Gastrocnemius medialis (tissue), 4 donors: Measurements from ENCODE around the gene FNBP1L. TPM values are rescaled to one million over a fixed set of nuclear protein-coding genes. Genes with fewer than 3 reads are reported as not detected.
"Not testable (repeated sequence)": the region's sequence is repeated elsewhere in the genome, so short reads cannot be mapped to it uniquely, and the experiment has no call there.

Experiments used
- ATAC-seq, 2 donors: fragments of 150-250 bp; one replicate each; pipeline ENCODE4 v1.9.1; 2016
- DNase-seq, 2 donors: peaks; one replicate each; pipeline ENCODE4 v3.0.0-alpha.2; 2019
- H3K27ac ChIP-seq, 4 donors: fragments of 200-600 bp; sonication (generic); 1 replicate in 1 of 4; 2 replicates in 3 of 4; pipeline ENCODE4 v1.5.1; 2016 to 2018; ENCODE audit warnings: mild to moderate bottlenecking in 2 of 4, moderate library complexity in 1 of 4
- H3K27me3 ChIP-seq, 3 donors: fragments of 200-600 bp; sonication (generic) in 2 of 3; 1 replicate in 1 of 3; 2 replicates in 2 of 3; pipeline versions ENCODE4 v1.5.1 to v1.6.0; 2016 to 2019; ENCODE audit warnings: mild to moderate bottlenecking in 1 of 3, moderate library complexity in 1 of 3
- H3K36me3 ChIP-seq, 2 donors: fragments of 200-600 bp; sonication (generic) in 1 of 2; one replicate each; pipeline ENCODE4 v1.5.1; 2017 to 2018
- H3K4me1 ChIP-seq, 2 donors: fragments of 200-600 bp; sonication (generic) in 1 of 2; one replicate each; pipeline ENCODE4 v1.5.1; 2016 to 2017; ENCODE audit warnings: mild to moderate bottlenecking in 2 of 2
- H3K4me3 ChIP-seq, 4 donors: fragments of 200-600 bp; sonication (generic) in 3 of 4; 1 replicate in 1 of 4; 2 replicates in 3 of 4; pipeline ENCODE4 v1.5.1; 2016 to 2019; ENCODE audit warnings: mild to moderate bottlenecking in 2 of 4
- H3K9me3 ChIP-seq, 3 donors: fragments of 200-600 bp; sonication (generic) in 2 of 3; 1 replicate in 1 of 3; 2 replicates in 2 of 3; pipeline ENCODE4 v1.5.1; 2016 to 2019
- CTCF ChIP-seq, 5 experiments: fragments of 450-650 bp in 3 of 5; fragments of 200-600 bp in 2 of 5; sonication (generic) in 2 of 5; IDR thresholded peaks in 4 of 5; conservative IDR thresholded peaks in 1 of 5; 1 replicate in 4 of 5; 2 replicates in 1 of 5; pipeline ENCODE4 v1.5.1; 2016 to 2019; ENCODE audit warnings: antibody characterized with exemption in 5 of 5, mild to moderate bottlenecking in 3 of 5, moderate library complexity in 3 of 5
- POLR2A ChIP-seq, 2 donors: fragments of 450-650 bp; IDR thresholded peaks; one replicate each; pipeline ENCODE4 v1.6.1; 2017; ENCODE audit warnings: antibody characterized with exemption in 2 of 2, mild to moderate bottlenecking in 2 of 2, moderate library complexity in 2 of 2
- in situ Hi-C, 4 donors: fragments of 200-750 bp; cut with MboI; loops; one replicate each; pipeline versions ENCODE4 v1.15.0 to v1.8.0; 2017; ENCODE audit warnings: low sequenced_read_pairs in 4 of 4
- intact Hi-C: fragments of 100-400 bp; cut with DNase I; formaldehyde crosslinking; loops from one replicate; pipeline ENCODE4 v1.15.1; 2023; ENCODE audit warnings: low total_unique reads
- total RNA-seq, 4 donors: library from RNA; depleted of rRNA; stranded (reverse); fragments of >200 nt; gene quantifications; one replicate each; pipeline versions ENCODE4 v1.1.0 to v1.2.3, GENCODE V29; 2016

Gene FNBP1L
- total RNA-seq, 4 donors from 2014 or later: 16.0 to 35.1 (median 17.4) TPM

GRCh38 chr1:93475681-93476080, 27.8 kb downstream of the FNBP1L start:
- peaks cover 11 to 13% of the 10 kb centered on the region in 2 donors for H3K4me1 ChIP-seq

GRCh38 chr1:93479133-93479745, 31.3 kb downstream of the FNBP1L start:
- H3K4me3 ChIP-seq, H3K4me1 ChIP-seq, H3K36me3 ChIP-seq, DNase-seq, H3K9me3 ChIP-seq, ATAC-seq, H3K27me3 ChIP-seq, H3K27ac ChIP-seq, in situ Hi-C loops, intact Hi-C loops: not testable (repeated sequence)

More at GRCh38 chr1:93475681-93476080, 27.8 kb downstream of the FNBP1L start:
- no peaks in the 10 kb centered on the region for H3K27me3 ChIP-seq
- no peak overlapping the region for H3K4me3 ChIP-seq
- H3K36me3 ChIP-seq: no peaks in the 10 kb centered on the region
- no peaks in the 10 kb centered on the region for H3K9me3 ChIP-seq
- no peak for ATAC-seq
- H3K27ac ChIP-seq: no peak overlapping the region
- TF ChIP-seq POLR2A (IDR thresholded peaks at IDR 0.05) (no peak), CTCF (IDR thresholded peaks at IDR 0.05 in 4 of 5, conservative IDR thresholded peaks at IDR 0.05 in 1 of 5) (no peak)
- intact Hi-C loops (no loop called here), in situ Hi-C loops (no loop called here)
- no peak for DNase-seq

GRCh38 chr1:93481899-93482298, 34.0 kb downstream of the FNBP1L start:
- H3K4me1 ChIP-seq, H3K27ac ChIP-seq, H3K4me3 ChIP-seq, DNase-seq, intact Hi-C loops, ATAC-seq, H3K27me3 ChIP-seq, H3K36me3 ChIP-seq, in situ Hi-C loops, H3K9me3 ChIP-seq: not testable (repeated sequence)

- in situ Hi-C loops (no loop called here), intact Hi-C loops (no loop called here)
- ATAC-seq (no peak), DNase-seq (no peak)
- TF ChIP-seq CTCF (IDR thresholded peaks at IDR 0.05 in 4 of 5, conservative IDR thresholded peaks at IDR 0.05 in 1 of 5): no peak
- TF ChIP-seq POLR2A (IDR thresholded peaks at IDR 0.05): no peak
- Histone ChIP-seq H3K9me3 (no peaks in the 10 kb centered on the region), H3K4me3 (no peak overlapping the region), H3K36me3 (no peaks in the 10 kb centered on the region), H3K4me1 (peaks cover 0 to 3% of the 10 kb centered on the region in 2 donors), H3K27ac (no peak overlapping the region), H3K27me3 (no peaks in the 10 kb centered on the region)
Measured at GRCh38 chr1:93483200-93483599, 35.3 kb downstream of the FNBP1L start.

DNA sequence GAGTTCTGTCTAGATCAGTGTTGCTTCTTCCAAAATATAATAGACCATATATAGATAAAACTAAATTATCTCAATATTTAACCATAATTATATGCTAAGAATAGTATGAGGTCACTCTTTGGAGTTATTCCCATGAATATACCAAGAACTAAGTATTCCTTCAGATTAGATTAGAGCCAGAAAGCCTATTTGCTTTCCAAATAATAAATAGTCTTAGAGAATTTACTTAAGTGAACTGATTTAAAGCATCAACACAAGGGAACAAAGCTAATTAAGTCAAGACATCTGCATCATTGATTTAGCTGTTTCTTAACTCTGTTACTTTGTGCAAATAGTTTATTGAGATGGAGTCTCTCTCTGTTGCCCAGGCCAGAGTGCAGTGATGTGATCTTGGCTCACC, 35.7 kb downstream of the FNBP1L start:
- no peaks in the 10 kb centered on the region for H3K9me3 ChIP-seq
- no peaks in the 10 kb centered on the region for H3K27me3 ChIP-seq
- peaks cover 0 to 3% of the 10 kb centered on the region in 2 donors for H3K4me1 ChIP-seq
- TF ChIP-seq CTCF (IDR thresholded peaks at IDR 0.05 in 4 of 5, conservative IDR thresholded peaks at IDR 0.05 in 1 of 5): no peak
- ATAC-seq: no peak
- in situ Hi-C loops (no loop called here), intact Hi-C loops (no loop called here)
- no peak overlapping the region for H3K27ac ChIP-seq
- no peak for DNase-seq
- H3K4me3 ChIP-seq: no peak overlapping the region
- H3K36me3 ChIP-seq: no peaks in the 10 kb centered on the region

- Histone ChIP-seq H3K4me3 (no peak overlapping the region), H3K27me3 (no peaks in the 10 kb centered on the region), H3K27ac (no peak overlapping the region), H3K36me3 (no peaks in the 10 kb centered on the region), H3K4me1 (peaks cover 0 to 7% of the 10 kb centered on the region in 2 donors), H3K9me3 (no peaks in the 10 kb centered on the region)
- intact Hi-C loops: no loop called here
- no peak for DNase-seq
- in situ Hi-C loops: no loop called here
- no peak for TF ChIP-seq POLR2A (IDR thresholded peaks at IDR 0.05)
- no peak for TF ChIP-seq CTCF (IDR thresholded peaks at IDR 0.05 in 4 of 5, conservative IDR thresholded peaks at IDR 0.05 in 1 of 5)
- ATAC-seq: no peak
Measured at GRCh38 chr1:93488207-93488606, 40.3 kb downstream of the FNBP1L start.
